ENCODE data around the gene HOXD10. TPM values are rescaled to one million over a fixed set of nuclear protein-coding genes. Genes with fewer than 3 reads are reported as not detected.

The HOXD10 gene
- total and polyA plus RNA-seq, 9 of the 15 experiments (the other 6 are each of a cell fraction or from before 2014, with no cell fraction given): not detected

DNA sequence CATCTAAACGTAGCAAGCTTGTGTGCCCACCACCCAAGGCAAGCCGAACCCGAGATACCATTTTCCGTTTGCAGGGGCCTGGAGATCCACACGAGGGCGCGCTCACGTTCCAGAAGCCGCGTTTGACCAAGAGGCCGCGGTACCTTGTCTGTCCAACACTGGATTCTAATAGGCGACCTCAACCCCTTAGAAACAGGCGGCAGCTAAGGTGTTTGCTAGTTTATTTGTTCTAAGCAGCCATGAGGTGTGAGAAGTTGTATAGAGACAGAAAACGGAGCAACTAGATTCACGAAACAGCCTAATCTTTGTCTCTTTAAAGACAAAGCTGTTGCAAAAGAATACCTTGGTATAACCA lies 5.3 kb upstream of the HOXD10 start (continued):
- TF ChIP-seq ZNF263 (CRISPR knock-in tag; IDR thresholded peaks at IDR 0.05; ENCODE audit: borderline replicate concordance) (no peak), NFE2L1 (tag; IDR thresholded peaks at IDR 0.05; ENCODE audit: borderline replicate concordance, low read depth) (no peak), DMBX1 (CRISPR knock-in tag; IDR thresholded peaks at IDR 0.05; ENCODE audit: borderline replicate concordance) (no peak), YY1 (IDR thresholded peaks at IDR 0.05; ENCODE audit: borderline replicate concordance in 1 of 3, control insufficient read depth in 1 of 3, extremely low read depth in 1 of 3, insufficient read depth in 3 of 3, insufficient read length in 1 of 3, insufficient replicate concordance in 2 of 3, low read depth in 1 of 3, low read length in 2 of 3) (peak in 1 of 3 experiments; percentile 10), THRAP3 (IDR thresholded peaks at IDR 0.05; ENCODE audit: borderline replicate concordance) (no peak), ZNF696 (CRISPR knock-in tag; conservative IDR thresholded peaks at IDR 0.05) (no peak), TAF15 (IDR thresholded peaks at IDR 0.05; ENCODE audit: low read depth, low read length) (no peak), CC2D1A (IDR thresholded peaks at IDR 0.05) (no peak), ZNF3 (CRISPR knock-in tag; IDR thresholded peaks at IDR 0.05) (no peak), CBFA2T3 (IDR thresholded peaks at IDR 0.05) (no peak), HLTF (IDR thresholded peaks at IDR 0.05) (no peak), ZNF134 (CRISPR knock-in tag; conservative IDR thresholded peaks at IDR 0.05) (no peak)
- TF ChIP-seq, protein P1, sequence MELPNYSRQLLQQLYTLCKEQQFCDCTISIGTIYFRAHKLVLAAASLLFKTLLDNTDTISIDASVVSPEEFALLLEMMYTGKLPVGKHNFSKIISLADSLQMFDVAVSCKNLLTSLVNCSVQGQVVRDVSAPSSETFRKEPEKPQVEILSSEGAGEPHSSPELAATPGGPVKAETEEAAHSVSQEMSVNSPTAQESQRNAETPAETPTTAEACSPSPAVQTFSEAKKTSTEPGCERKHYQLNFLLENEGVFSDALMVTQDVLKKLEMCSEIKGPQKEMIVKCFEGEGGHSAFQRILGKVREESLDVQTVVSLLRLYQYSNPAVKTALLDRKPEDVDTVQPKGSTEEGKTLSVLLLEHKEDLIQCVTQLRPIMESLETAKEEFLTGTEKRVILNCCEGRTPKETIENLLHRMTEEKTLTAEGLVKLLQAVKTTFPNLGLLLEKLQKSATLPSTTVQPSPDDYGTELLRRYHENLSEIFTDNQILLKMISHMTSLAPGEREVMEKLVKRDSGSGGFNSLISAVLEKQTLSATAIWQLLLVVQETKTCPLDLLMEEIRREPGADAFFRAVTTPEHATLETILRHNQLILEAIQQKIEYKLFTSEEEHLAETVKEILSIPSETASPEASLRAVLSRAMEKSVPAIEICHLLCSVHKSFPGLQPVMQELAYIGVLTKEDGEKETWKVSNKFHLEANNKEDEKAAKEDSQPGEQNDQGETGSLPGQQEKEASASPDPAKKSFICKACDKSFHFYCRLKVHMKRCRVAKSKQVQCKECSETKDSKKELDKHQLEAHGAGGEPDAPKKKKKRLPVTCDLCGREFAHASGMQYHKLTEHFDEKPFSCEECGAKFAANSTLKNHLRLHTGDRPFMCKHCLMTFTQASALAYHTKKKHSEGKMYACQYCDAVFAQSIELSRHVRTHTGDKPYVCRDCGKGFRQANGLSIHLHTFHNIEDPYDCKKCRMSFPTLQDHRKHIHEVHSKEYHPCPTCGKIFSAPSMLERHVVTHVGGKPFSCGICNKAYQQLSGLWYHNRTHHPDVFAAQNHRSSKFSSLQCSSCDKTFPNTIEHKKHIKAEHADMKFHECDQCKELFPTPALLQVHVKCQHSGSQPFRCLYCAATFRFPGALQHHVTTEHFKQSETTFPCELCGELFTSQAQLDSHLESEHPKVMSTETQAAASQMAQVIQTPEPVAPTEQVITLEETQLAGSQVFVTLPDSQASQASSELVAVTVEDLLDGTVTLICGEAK (IDR thresholded peaks at IDR 0.05): no peak
- TF ChIP-seq, protein P1 (CRISPR knock-in tag; IDR thresholded peaks at IDR 0.05): no peak
- TF ChIP-seq, protein P2, sequence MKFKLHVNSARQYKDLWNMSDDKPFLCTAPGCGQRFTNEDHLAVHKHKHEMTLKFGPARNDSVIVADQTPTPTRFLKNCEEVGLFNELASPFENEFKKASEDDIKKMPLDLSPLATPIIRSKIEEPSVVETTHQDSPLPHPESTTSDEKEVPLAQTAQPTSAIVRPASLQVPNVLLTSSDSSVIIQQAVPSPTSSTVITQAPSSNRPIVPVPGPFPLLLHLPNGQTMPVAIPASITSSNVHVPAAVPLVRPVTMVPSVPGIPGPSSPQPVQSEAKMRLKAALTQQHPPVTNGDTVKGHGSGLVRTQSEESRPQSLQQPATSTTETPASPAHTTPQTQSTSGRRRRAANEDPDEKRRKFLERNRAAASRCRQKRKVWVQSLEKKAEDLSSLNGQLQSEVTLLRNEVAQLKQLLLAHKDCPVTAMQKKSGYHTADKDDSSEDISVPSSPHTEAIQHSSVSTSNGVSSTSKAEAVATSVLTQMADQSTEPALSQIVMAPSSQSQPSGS (CRISPR knock-in tag; IDR thresholded peaks at IDR 0.05): no peak
